CD4-positive, alpha-beta T cell treated with Interleukin-4 for 1 hour (primary cell): ENCODE measurements around the gene SLC9A4.

Experiments used
- DNase-seq, 2 donors: peaks; one replicate each; pipeline ENCODE4 v3.0.0-alpha.2; 2020 to 2022

SLC9A4 gene

DNA sequence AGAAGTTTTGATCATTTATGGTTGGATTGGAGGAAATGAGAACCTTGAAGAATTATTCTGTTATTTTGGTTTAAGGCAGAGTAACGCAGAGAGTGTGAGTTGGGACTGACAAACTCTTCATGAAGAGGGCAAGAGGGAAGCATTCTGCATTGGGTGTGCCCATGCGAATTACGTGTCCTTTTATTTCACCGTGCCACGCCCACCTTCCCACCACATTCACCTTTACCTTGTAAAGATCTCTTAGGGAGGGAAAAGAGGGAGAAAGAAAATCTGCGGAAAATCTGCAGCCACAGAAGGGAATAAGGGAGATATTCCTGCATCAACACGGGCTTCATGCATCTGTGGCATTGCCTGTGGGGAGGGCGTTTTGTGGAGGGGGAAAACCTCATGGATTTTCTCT is 31.8 kb downstream of the SLC9A4 start:
- no peak for DNase-seq

- DNase-seq: no peak
These were observed 32.3 kb downstream of the SLC9A4 start for GRCh38 chr2:102505290-102505689.

DNA sequence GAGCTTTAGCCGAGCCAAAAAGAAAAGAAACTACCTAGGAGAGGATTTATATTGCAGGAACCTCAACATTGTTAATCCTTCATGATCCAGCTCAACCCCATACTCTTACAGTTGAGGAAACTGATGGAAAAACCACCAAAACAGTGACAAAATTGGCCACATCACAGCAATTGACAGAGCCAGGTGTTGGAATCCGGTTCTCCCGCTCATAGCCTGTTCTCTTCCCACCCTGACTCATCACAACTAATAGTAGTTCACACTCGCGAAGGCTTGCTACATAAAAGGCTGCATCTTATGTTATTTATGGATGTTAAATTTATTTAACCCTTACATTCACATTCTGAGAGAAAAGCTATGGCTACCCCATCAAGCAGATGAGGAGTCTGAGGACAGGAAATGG is 33.7 kb downstream of the SLC9A4 start:
- DNase-seq: no peak

DNA sequence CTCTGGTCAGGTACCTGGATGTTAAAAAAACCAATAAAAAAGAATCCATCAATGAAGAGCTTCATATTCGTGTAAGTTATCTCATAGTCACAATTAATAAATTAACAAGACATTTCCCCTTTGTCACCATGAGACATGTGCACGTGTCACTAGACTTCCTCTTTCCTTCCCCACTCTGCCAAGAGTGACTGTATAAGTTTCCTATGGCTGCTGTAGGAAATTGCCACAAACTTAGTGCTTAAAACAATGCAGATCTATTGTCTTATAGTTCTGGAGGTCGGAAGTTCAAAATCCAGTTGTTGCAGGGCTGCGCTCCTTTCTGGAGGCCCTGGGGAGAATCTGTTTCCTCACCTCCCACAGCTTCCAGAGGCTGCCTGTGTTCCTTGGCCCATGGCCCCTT is 35.8 kb downstream of the SLC9A4 start:
- DNase-seq: peak; percentile 11 to 43

DNA sequence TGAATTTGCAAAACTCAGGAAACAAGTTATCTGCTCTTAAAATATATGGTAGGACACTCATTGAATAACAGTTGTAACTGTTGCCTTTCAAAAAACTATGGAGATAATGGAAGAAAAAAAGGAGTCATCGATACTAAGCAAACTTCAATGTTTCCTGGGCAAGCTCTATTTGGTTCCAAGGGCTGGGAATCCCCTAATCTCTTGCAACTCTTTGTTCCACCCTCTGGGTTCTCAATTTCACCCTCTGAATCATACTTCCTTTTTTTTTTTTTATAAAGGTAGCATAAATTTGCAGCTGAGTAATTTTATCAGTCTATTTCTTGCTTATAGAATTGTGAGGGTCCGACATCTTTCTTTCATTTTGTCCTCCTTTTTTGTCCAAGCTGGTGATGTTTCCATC is 36.7 kb downstream of the SLC9A4 start:
- peak; percentile 3 to 18 for DNase-seq

GRCh38 chr2:102510791-102511575 is 38.0 kb downstream of the SLC9A4 start:
- DNase-seq: no peak

DNA sequence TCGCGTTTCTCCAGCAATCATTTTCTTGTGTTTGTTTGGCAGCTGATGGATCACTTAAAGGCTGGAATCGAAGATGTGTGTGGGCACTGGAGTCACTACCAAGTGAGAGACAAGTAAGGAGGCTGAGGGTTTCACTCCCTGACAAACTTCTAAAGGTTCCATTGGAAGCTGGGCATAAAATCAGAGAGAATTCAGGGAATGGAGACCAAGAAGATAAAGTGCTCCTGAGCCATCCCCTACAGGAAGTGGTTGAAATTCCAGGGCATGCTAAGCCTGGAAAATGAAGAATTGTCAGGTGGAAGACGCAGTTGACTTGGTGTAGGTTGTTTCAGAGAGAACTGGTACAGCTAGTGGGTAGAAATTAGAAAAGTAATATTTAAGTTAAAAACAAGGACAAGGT is 39.1 kb downstream of the SLC9A4 start:
- no peak for DNase-seq

DNA sequence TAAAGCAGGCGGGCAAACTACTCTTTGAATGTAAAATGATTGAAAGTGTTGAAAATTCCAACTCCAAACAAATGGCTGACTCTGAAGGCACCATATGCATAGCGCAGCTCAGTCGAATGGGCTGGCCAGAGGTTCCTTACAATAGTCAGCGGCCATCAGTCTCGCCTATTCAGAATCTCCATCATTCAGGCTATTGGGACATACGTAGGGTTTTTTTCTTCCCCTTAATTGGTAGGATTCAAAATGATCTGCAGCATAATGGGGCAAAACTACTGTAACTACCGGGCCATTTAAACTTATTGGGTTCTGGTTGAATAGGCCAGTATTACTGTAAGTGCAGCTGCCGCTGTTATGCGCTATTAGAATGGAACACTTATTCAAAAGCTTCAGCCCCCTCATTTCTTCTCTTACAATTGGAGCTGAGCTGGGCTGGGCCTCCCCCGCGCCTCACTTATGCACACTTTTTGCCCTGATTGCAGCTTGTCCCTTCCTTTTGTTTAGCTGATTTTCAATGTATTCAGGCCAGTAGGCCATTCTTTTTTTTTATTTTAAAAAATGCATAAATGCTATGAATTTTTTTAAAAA is 40.4 kb downstream of the SLC9A4 start:
- no peak for DNase-seq

- no peak for DNase-seq
These were observed 41.2 kb downstream of the SLC9A4 start for GRCh38 chr2:102514061-102514785.

- DNase-seq: no peak
These were observed 42.8 kb downstream of the SLC9A4 start for GRCh38 chr2:102515851-102516250.

DNA sequence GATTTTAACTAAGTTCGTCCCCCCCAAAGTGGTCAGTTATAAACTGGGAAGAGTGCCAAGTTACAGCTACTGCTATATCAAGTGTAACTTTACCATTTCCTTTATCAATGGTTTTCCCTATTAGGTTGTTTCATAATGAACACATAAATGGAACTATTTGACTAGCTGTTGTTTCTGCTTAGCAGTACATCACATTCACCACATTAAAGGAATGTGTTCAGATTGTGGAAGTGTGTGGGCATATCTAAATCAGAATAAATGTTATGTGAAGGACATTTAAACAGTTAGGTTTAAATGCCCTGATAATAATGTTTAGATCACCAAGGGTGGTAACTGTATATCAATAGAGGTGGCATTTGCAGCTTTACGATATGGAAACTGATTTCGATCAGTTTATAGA is 45.1 kb downstream of the SLC9A4 start:
- no peak for DNase-seq

GRCh38 chr2:102520009-102520408 is 47.0 kb downstream of the SLC9A4 start:
- peak in 1 of 2 donors; percentile 22 for DNase-seq

DNA sequence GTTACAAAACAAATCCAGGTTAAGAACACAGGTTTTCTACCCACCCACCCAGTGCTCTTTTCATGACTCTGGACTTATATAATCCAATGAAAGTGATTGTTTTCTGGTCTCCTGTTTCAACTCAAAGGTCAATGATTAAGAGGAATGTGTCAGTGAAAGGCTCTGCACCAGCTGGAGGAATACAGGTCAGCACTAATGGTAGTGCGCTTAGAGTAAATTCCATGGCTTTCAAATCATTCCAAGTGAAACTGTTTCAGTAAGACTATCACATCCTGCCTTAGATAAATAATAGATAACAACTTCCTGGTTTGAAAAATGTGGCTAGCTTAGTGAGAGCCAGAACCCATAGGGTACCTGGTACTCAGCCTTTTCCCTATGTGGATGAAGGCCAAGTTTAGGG is 47.8 kb downstream of the SLC9A4 start:
- no peak for DNase-seq

- DNase-seq: no peak
These were observed 49.1 kb downstream of the SLC9A4 start for GRCh38 chr2:102522162-102522561.

GRCh38 chr2:102522890-102523289 is 49.9 kb downstream of the SLC9A4 start:
- DNase-seq: peak; percentile 14 to 25

- no peak for DNase-seq
These were observed 50.6 kb downstream of the SLC9A4 start for GRCh38 chr2:102523651-102524050.

- no peak for DNase-seq
These were observed 54.1 kb downstream of the SLC9A4 start for GRCh38 chr2:102527086-102527485.

- no peak for DNase-seq
These were observed 65.5 kb downstream of the SLC9A4 start for GRCh38 chr2:102538491-102538890.

DNA sequence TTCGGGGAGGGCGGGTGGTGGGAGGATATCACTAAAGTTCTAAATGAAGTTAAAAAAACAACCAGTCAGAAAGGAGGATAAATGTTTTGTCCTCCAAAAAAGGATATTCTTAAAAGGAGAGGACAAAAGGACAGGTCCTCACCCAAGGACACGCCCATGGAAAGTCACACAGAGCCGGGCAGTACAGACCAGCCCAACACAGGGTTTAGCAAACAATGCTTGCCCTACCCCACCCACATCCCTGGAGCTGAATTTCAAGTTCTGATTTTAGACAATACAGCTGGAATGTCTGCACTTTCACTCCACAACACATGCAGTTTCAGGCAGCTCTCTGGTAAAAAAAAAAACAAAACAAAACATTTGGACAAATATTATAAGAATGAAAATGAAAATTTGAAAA is 67.9 kb downstream of the SLC9A4 start:
- DNase-seq: no peak

GRCh38 chr2:102544182-102544581 is 71.2 kb downstream of the SLC9A4 start:
- no peak for DNase-seq

GRCh38 chr2:102547462-102547861 is 74.4 kb downstream of the SLC9A4 start:
- DNase-seq: no peak

DNA sequence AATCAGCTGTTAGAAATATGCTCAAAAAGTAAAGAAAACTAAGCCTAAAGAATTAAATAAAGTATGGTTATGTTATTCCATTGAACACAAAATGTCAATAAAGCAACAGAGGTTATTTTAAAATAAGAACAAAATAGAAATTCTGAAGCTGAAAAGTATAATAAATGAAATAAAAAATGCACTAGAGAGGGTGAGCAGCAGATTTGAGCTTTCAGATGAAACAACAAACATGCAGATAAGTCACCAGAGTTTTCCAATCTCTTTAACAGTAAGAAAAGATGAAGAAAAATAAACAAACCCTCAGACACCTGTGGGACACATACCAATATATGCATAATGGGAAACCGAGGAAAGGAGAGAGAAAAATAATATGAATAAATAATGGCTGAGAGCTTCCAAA is 76.0 kb downstream of the SLC9A4 start:
- DNase-seq: no peak

- no peak for DNase-seq
These were observed 77.1 kb downstream of the SLC9A4 start for GRCh38 chr2:102550151-102550550.
